SIG-M5 (cell line): Measurements from ENCODE around the gene CD44.

ENCODE experiments used
- DNase-seq: peaks from one replicate; lab custom pipeline; 2025; lab: John Stamatoyannopoulos, UW

CD44 gene

DNA sequence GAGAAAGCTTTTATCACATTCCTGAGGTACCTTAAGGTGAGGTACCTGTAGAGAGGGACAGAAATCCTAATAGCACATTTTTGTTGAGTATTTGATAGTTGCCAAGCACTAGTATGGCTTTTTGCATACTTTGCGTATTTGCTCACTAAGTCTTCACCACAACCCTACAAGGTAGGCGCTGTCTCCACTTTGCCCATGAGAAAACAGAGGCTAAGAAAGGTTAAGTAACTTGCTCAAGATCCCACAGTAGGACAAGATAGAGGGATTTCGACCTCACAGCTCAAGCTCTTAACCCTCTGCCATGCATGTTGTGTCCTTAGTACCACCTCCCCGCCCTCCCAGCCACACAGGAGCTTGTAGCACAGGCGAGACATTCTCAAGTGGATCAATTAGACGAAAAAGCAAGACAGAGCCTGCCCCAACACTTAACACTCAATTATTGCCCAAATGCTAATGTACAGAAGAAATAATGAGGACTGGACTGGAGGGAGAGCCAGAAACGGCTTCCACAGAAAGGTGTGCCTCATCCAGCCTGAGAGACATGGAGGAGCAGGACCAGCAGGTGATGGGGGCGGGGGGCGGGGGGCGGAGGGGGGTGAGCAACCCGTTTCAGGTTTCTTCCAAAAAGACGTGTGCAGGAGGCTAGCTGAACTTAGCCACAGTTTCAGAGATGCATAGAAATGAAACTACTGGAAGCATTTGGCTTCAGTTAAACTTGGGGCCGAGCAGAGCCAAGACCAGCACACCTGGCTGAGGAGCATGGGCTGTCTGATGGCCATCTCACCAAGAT, 26.7 kb upstream of the CD44 start:
- DNase-seq = no peak

DNA sequence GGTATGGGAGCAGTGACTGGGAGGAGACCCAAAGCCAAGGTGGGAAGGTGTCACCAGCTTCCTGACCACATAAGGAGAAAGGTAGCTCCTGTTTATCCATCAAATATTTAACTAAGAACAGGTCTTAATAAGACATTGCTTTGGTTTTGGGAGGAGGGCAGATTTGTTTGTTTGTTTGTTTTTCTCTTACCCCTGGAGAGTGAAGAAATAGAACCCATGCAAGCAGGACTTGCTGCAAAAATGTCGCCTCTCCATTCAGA, 26.2 kb upstream of the CD44 start:
- DNase-seq = no peak

DNA sequence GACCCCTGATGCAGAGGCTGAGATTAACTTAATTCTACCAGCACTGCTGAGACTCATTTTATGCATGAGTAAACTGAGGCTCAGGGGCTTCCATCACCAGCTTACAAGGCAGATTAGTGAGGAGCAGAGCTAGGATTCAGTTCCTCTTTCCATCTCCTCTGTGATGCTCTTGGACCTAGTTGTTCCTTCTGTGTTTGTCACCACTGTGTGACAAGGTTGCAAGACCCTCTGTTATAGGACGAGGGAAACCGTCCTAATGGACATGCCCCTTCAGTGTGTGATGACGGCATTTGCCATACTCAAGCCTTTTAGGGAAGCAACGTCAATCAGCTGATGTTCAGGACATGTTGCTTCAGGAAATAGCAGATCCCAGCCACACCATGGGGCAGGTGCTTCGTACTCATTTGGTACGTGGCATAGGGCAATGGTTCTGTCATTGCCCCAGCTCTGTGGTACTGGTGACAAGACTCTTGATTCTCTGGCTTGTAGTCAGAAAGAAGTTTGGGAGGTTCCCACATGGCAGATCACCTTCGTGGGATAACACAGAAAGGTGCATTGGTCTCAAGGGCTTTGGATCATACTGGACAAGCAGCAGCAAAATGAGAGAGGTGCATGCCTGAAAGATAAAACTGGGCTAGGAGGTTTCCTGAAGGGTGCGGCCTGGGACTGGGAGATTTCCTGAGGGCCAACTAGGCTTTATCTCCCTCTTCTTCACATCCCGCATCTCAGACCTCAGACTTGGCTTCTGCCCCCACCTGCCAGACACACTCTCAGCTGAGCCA, 23.9 kb upstream of the CD44 start:
- no peak for DNase-seq

DNA sequence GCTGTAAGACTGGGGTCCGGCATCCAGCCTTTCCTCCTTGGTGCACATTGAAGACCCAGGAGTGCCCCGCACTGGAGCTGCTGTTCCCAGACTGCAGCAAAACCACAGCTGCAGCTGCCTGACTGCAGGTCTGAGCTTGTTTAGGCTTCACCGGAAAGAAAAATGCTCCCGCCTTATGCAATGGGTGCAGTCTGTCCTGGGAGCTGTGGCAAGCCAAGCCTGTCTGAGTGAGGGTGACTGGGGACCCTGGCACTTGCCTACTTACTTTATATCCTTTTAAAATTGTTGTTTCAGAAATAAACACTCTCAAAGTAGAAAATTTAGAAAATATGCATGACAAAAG, 23.3 kb upstream of the CD44 start:
- DNase-seq = no peak

DNA sequence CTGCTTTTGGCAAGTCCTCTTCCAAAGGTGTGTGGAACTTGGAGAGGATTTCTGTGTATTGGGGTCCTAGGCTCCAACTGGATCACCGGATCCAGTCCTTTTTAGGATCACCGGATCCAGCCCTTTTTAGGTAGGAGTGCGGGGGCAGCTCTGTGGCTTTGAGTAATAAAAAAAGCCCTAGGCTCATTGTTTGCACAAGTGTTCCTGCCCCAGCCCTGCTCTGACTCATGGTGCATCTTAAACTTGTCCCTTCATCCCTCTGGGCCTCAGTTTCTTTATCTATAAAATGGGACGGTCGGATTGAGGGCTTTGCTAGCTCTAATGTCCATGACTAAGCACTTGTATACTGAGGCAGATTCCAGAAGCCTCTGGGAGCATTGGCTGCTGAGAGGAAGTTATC, 22.7 kb upstream of the CD44 start:
- no peak for DNase-seq

DNA sequence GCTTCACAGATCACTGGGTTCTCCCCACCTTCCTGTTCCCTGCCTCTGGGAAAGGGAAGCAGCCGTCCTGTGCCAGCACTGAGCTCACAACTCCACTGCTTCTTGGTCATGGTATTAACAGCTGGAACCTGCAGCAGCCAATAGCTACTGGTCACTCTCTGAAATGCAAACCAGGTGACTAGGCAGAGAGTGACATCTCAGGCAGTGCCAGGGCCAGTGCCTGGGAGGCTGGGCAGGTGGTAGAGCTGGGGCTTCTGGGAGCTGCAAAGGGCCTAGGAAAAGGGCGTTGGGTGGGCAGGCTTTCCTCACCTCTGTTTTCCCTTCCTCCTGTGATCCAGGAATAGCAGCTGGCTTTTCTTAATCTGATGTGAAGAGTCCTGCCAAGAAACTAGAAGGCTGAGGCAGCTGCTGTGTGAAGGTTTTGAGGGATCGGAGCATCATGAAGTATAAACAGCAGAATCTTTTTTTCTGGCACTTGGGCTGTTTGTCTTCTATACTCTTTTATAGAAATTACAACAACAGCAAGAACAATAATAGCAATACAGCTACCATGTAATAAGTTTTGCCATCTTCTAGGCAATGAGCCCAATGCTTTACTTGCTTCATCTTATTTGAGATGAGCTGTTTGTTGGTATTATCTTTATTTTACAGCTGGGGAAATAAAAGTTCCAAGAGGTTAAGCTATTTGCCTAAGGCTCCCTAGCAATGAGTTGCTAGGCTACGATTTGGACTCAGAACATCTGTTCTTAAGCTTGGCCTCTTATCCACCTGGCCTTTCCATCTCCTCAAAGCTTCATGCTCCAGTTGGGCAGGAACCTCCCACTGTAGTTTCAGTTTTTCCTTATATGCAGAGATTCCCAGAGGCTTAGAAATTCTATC, 22.0 kb upstream of the CD44 start:
- DNase-seq = no peak

DNA sequence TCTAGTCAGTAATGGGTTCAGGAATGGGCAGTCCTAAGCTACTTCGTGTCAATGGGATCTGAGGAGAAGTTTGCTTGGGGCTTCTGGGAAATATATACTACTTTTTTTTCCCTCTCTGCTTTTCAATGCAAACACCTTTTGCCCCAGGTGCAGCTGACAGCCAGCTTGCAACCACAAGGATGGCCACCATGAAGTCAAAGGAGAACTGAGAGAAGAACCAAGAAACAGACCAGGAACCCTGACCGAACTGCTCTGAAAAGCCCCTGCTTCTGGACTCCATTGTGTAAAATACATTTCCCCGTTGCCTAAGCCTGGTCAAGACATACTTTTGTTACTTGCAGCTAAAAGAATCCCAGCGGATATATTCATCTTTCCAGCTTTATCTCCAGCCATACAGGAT, 20.1 kb upstream of the CD44 start:
- DNase-seq = no peak

DNA sequence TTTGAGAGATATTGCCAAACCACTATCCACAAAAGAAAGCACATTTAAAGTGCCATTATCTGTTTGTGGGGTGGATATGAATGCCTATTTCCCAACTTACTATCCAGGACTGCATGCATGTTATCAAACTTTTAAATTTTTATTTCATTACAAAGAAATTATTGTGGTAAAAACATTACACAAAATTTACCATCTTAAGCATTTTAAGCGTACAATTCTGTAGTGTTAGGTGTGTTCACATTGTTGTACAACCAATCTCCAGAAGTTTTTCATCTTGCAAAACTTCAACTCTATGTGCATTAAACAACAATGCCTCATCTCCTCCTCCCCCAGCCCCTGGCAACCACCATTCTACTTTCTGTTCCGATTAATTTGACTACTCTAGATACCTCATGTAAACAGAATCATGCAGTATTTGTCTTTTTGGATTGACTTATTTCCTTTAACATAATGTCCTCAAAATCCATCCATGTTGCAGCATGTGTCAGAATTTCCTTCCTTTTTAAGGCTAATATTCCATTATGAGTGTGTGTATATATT, 17.6 kb upstream of the CD44 start:
- DNase-seq = no peak

DNA sequence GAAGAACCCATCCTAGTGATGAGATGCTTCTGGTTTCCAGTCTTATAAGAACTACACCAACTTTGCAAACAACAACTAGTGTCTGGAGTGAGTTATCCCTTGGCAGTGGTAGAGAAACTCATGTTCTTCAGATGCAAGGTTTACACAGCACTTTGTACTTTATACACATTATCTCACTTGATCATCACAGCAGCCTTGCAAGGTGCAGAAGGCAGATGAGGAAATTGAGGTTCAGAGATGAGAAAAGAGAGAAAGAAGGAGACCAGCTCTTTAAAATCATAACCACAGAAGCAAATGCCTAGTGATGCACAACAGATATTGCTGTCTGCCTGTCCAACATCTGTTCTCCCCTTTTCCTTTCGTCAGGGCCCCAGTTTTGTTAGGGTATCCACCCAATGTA, 16.7 kb upstream of the CD44 start:
- no peak for DNase-seq

DNA sequence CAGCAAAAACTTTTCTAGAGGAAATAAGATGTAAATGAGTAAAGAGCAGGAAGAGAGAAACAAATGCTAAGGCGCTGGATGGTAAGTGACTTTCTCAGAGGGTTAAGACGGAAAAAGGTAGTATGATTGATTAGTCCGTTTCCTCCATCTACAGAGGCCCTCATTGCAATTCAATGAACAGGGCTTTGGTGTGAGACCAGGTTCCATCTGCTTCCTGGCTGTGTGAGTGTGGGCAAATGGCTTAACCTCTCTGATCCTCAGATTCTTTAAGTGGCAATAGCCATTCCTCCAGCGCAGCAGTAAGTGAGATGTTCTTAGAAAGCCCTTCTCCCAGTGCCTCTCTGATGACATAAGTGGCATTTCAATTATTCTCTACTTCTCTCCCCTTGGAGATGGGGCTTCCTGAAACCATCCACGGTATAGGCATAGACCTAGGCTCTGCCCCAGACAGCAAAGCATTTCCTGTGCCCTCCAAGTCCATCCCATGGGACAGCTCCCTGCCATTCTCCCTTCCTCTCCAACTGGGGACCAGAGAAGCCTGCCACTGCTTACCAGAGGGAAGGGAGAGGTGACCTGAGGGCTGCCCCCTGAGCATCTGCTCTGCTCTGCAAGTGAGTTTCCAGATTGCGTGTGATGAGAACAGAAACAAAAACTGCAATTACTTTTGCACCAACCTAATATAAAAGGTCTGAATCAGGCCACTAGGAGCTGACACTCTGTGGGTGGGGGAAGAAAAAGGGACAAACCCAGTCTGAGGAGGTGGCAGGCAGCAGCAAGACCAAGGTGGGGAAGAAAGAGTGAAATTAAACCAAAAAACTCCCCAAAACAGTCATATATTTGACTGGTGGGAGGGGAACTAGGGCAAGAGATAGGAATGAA, 12.7 kb upstream of the CD44 start:
- no peak for DNase-seq

DNA sequence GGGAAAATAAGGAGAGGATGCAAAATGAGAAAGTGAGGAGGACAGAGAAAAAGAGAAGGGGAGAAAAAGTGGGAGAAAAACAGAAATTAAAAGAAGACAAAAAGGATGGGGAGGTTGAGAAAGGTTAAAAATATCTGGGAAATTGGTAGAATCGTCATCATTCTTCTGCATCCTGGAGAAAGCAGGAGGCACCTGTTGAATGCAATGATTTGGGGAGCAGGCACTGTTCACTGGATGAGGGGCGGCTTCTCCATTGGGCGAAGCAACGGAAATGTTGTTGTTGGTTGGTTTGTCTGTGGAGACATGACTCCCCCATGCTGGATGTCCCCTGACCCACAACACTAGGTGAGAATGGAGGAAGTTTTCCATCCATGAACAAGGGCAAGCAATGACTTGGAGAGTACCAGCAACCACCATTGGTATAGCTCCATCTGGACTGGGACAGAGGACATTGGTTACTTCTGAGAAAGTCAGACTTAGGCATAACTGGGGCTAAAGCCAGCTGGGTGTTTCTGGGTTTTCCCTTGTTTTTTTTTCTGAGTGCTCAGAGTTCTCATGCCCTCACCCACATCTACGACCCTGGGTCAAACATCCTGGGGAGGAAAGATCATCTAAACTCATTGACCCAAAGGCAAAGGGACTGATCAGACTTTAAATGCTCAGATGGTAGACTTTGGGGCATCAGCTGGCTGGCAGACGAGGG, 11.9 kb upstream of the CD44 start:
- no peak for DNase-seq

DNA sequence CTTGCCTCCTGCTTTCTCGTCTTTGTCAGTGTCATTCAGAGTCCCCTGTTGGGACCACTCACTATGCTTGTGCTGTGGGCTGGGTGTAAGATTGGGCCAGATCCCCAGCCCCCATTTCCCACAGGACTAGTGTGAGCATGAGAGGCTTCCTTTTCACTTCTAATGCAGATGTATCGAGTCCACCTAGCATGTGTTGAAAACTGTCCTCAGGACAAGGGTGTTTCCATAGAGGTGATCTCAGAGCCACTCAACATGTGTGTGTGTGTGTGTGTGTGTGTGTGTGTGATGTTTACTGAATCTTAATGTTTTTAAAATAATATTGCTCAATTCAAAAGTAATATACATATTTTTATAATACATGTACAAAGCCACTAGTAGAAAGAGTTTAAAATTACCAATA, 11.4 kb upstream of the CD44 start:
- no peak for DNase-seq

DNA sequence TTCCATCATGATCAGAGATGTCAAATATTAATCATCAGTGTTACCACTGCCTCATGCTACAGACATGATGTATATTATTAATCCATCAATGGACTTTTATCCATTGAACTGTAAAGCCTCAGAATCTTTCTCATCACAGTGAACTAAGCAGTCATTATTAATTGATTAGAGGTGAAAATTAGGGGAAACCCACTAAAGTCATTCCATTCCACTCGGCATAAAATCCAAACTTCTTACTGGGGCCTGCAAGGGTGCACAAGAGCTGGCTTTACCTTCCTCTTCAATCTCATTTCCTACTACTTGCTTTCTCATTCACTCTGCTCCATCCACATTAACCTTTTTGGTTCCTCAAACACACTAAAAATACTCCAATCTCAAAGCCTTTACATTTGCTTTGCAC, 7.9 kb upstream of the CD44 start:
- DNase-seq = no peak

DNA sequence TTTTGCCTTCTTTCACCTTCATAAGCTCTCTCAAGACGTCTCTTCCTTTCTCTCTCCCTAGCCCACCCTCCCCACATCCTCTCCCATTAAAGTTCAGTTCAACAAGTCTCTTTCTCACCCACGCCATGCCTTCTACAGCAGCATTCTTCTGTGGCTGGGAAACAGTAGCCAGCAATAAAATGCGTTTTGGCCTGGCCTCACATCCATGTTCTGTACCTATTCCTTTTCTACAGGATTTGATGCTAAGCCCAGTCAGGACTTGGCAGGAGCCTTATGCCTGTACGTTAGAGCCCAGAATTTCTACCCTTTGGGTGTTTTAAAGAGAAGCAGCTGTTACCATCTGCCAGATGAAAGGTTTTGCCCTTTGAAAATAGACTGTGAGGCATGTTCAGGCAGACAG, 7.1 kb upstream of the CD44 start:
- DNase-seq = no peak

DNA sequence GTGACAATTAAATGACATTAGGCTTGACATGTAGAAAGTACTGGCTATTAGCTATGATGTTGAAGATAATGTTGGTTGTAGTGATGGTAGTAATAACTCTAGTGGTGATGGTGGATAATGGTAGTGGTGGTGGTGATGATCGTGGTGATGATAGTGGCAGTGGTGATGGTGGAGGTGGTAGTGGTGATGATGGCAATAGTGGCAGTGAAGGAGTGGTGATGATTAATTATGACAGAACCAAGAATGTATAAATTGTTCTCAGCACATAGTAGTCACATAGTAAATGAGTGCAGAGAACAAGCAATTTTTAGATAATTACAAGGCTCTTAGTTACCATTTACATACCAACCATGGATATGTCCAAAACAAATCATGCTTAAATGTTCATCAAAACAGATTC, 5.3 kb upstream of the CD44 start:
- DNase-seq = no peak

DNA sequence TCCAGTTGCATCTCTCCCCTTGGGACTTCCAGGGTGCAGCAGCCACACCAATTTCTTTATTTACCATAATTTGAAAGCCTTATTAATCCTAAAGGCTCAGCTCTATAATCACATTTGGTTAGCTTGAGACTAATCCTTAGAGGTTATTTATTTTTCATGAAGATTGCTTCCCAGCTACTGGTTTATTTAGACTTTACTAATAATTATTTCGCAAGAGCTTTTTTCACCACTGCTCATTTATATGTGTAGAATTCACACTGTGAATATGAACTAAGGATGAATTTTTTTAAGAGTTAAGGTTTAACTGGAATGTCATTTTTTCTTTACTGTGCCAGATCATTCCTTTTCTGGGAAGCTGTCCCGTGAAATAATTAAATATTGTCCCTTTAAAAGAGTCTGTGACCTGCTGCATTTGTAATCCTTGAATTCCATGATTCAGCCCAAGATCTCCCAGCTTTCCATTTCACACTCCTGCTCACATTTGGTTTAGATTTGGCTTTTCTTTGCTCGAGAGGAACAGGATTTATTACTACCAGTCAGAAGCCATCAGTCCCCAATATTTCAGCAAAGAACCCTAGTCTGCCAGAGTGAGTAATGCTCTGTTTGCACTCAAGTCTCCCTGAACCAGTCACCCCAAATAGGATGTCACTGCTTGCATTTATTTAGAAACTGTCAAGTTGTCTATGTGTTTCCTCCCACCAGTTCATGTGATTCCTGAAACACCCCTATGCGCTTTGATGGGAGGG, 4.4 kb upstream of the CD44 start:
- no peak for DNase-seq

DNA sequence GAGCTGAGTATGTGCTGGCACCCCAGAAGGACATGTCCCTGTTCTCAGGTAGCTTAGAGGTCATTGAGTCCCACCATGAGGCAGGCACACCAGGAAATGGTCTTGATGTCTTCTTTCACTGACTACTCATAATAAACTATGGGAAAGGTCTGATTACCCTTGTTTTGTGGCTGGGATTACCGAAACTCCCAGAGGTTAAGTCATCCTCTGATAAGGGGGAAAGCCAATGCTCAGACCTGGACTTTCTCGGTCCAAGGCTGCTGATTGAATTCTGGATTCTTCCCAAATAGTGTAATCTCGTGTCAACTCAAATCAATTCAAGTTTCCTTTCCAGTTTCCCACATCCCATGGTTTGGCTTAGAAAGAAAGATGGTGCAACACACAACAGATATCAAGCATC, 3.7 kb upstream of the CD44 start:
- no peak for DNase-seq

DNA sequence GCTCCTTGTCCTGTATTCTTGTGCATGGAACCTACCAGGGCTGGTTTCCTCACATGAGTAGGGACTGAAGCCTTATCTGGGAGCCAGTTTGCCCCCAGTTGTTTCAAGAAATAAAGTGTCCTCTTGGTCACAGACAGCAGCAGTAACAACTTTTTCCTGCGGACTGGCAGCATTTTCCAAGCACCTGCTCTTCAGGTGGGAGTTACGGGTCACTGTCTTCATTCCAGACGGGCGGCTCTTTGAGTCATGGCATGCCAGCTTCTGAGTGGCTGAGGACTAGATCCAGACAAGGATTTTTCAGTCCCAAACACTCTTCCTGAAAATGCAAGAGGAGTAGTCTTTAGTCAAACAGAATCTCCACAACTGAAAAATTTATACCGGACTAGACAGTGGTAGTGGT, 2.7 kb upstream of the CD44 start:
- DNase-seq = no peak

DNA sequence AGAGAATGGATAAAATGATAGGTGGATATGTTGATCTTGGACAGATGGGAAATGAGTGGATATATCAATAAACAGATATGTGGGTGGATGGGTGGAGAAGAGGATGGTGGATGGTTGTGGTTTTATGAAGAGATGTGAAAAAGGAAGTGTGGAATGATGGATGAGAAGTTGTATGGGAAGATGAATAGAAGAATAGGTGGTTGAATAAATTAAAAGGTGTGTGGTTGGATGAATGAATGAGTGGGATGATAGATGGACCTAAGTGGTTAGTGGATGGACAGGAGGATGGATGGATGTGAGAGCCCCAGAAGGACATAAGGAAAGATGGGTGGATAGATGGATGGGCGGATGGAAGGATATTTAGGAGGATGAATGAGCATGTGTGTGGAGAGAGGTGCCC, 913 bp upstream of the CD44 start:
- no peak for DNase-seq

DNA sequence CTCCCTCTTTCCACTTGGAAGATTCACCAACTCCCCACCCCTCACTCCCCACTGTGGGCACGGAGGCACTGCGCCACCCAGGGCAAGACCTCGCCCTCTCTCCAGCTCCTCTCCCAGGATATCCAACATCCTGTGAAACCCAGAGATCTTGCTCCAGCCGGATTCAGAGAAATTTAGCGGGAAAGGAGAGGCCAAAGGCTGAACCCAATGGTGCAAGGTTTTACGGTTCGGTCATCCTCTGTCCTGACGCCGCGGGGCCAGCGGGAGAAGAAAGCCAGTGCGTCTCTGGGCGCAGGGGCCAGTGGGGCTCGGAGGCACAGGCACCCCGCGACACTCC, 397 bp upstream of the CD44 start:
- no peak for DNase-seq
